HG03565 (cell line): ENCODE data around the gene GLI3.
"Not testable (repeated sequence)": the region's sequence is repeated elsewhere in the genome, so short reads cannot be mapped to it uniquely, and the experiment has no call there.

Experiments used
- ATAC-seq: cut with Tn5 transposase; IDR thresholded peaks from one replicate; pipeline ENCODE4 v1.9.1; 2021; ENCODE audit warnings: mild to moderate bottlenecking, moderate library complexity; ENCODE audit not compliant: unreplicated experiment

The GLI3 gene

DNA sequence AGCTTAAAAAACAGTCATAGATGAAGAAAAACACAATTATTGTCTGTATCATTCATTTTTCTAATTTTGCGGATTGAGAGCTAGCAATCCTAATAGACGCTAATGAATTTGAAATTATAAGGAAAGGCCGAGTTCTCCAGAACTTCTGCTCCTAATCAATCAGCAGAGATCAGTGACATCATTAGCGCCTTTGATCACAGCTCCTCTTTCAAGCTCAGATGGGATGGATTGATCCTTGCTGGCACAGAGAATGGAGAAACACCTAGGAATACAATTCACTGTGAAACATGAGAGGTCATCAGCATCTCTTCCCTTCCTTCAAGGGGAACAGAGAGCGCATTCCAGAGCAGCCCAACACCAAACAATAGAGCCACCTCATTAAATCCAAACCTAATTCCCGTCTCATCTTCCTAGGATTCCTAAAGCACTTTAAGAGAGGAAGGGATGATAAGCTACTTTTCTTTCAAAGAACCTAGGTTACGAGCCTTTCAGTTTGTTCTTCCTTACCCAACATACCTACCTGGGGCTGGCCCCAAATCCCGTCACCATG is 24.4 kb downstream of the GLI3 start:
- no peak for ATAC-seq

DNA sequence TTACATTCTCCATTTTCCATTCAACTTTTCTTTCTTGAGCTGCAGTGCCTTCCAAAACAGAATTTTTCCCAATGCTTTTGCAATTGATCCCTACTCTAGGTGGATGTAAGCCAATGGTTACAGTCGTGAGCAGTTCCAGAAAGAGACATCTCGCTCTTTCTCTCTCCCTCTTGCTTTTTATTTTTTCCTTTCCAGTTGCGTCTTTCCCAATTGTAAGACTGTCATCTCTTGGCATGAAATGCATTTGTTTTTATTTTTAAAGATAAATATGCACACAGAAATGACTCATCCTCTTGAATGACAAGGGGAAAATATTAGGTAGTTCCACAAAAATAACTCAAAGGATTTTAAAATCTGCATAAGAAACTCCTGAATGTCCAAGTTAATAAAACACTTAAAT is 25.1 kb downstream of the GLI3 start:
- ATAC-seq: no peak

GRCh38 chr7:42210779-42211178 is 26.2 kb downstream of the GLI3 start:
- ATAC-seq: no peak

DNA sequence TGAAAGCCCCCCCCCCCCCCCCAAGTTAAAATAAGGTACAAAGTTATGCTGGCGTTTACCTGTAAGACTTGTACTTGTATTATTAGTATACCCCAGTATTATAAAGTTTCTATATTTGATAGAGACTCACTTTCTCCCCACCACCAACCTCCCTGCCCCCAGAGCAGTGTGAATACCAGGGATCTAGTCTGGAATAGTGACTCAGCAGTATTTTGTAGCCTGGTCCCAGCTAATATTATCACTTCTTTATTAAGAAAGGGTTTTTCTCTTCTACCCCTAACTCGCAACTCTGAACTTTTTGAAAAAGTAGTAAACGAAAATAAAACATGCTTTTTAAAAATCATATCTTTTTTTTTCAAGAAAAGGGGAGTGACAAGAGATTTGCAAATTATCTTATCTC is 26.7 kb downstream of the GLI3 start:
- no peak for ATAC-seq

GRCh38 chr7:42209085-42209484 is 27.9 kb downstream of the GLI3 start:
- not testable (repeated sequence) for ATAC-seq

GRCh38 chr7:42208572-42208971 is 28.4 kb downstream of the GLI3 start:
- no peak for ATAC-seq

DNA sequence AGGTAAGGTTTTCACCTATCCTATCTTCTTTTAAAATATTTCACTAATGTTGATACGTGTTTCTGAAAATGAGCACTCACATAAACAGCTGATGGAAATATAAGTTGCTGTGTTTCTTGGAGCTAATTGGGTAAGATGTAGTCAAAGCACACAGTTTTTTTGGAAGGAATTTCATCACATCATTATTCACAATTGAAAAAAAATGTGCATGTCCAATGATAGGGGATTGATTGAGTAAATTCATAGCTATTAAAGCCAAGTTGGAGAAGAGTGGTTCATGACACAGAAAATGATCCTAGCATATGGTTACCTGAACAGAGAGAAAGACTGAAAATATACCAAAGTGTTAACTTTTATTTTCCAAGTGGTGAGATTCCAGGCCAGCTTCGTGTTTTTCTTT is 29.6 kb downstream of the GLI3 start:
- ATAC-seq: no peak

GRCh38 chr7:42203336-42203735 is 33.7 kb downstream of the GLI3 start:
- ATAC-seq: no peak

- ATAC-seq: no peak
These were observed 34.4 kb downstream of the GLI3 start for GRCh38 chr7:42202601-42203000.

DNA sequence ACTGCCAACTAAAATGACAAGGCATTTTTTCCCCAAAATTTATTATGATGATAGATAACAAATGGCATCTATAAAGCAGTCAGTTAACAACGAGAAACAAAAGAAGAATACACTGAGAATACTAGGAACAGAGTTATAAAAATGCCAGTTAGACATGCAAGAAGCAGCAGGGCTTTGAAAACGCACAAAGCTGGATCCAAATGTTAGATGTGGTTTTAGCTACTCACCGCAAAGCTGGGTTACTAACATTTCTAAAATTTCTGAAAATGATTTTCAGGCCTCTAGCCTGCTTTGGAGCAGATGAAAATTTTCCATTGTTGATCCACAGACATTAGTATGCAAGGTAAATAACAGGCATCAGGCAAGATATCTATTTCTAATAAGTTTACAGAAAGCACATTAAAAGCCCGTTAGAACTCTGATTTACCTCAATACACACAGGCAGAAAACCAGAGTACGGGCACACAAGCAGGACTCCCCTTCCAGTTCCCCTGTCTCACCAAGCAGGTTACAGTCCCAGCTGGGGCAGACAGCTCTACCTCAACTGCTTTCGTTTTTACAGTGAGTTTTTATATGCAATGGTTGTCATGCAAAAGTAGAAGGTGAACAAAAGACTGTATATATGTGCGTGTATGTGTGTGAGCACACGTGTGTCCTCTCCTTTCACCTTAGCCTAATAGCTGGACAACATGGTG is 37.9 kb downstream of the GLI3 start:
- ATAC-seq: no peak

DNA sequence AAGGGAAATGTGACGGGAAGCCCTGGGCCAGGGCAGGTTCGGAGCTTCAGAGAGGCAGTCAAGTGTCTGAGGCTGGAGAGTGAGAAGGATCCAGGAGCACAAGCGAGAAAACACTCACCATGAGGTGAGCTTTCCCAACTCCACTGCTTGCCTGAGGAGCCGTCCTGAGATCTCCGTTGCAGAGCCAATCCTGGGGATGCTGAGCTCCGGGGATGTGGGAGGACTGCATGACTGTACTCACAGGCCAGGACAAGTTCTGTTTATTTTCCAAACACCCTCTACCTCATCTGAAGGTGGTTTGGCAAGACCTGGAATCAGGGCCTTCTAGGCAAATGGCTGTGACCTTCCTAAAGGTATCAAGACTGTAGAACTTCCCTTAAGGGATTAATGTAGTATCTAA is 38.7 kb downstream of the GLI3 start:
- ATAC-seq: no peak

DNA sequence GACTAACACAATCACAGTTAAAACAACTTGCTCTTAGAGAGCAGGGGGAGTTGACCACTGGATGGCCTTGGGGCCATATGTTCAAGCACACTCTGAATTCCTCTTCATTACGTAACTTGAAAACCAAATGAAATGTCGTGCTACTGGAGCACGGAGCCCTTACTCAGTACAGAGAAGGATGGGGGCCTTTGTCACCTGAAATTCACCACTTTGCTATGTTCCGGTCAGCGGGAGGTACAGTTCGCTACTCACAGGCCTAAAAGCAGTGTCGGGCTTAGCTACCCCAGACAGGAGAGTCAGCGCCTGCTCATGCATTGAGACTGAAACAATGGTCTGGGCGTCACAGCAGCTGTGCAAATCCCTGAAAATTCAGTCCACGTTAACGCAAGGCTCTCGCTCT is 39.6 kb downstream of the GLI3 start:
- ATAC-seq: no peak

GRCh38 chr7:42194238-42194637 is 42.8 kb downstream of the GLI3 start:
- ATAC-seq: no peak

DNA sequence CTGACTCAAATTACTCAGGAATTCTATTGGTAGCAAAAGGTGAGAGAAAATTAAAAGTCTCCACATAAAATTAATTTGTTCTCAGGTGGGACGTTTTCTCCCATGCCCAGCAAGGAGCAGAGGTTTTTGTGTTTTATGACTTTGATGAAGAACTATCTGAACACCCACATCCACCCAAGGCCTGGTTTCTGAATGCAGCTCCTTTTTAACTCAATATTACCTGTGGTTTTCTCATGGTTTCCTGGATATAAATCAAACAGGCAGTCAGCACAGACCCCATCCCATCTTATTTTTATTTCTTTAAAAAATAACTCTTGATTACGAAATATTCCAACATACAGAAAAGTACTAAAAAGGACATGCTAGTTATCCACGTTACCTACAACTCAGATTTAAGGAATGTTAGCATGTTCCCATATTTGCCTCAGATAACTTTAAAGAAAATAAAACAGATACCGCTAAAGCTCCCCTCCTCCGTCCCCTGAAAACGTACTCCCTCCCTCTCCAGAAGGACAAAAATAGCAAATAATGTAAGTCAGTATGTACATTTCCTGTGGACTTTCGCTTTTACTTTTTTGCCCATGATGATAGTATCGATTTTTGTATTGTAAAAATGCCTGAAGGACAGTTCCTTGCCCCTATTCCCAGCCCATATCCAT is 43.4 kb downstream of the GLI3 start:
- ATAC-seq: no peak

DNA sequence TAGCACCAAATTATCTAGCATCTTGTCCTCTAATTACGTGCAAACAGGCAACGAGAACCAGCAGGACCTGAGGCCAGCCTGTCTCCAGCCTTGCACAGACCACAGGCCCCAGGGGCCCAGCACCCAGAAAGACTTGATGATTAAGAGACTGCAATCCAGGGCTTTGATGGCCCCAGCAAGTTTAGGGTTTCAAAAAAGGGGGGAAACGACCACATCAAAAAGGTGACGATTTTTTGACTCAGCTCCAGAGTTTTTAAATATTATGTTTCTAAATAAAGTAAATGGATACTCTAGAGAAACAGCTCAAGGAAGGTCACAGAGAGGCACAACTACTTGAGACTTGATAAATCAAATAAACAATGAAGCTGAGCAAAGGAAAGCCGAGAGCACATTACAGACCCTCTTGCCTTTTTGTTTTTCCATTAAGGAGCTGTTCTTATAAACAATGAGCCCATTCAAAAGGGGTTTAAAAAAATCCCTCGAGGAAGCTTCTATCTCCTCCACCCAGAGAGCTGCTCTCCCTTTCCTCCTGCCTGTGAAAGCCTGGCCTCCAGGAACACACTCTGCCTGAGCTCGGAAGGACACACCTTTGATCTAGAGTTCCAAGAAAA is 44.1 kb downstream of the GLI3 start:
- no peak for ATAC-seq

DNA sequence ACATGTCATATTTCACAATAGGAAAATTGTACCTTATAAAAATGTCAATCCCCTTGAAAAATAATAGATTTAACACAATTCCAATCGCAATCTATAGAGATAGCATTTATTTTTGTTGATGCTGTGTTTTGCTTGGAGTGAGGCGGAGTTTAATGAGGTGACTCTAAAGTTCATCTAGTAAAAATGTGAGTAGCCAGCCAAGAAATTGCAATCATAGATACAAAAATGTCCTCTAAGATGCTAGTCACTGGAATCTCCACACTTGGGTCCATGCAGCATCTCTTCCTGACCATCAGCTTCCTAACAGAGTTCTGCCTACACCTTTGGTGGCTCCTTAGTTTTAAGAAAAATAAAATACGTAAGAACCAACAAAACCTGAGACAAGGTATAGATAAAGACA is 44.9 kb downstream of the GLI3 start:
- no peak for ATAC-seq

GRCh38 chr7:42189535-42189934 is 47.5 kb downstream of the GLI3 start:
- ATAC-seq: no peak

DNA sequence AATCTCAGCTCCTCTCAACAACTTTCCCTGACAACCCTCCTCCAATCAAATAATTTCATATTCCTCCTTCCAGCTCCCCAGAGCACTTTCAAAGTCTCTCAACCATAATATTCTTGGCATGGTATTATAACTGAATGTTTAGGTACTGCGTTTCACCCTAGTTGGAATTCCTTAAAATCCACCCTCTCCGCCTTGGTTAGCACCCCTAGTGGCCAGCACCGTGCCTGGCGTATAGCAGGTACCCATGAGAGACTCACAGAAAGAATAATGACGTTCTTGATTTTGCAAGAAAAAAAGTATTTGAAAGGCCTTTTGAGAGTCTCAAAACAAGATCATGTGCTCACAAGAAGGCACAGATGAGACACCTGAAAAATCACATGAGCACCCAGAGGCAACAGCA is 50.9 kb downstream of the GLI3 start:
- ATAC-seq: no peak

DNA sequence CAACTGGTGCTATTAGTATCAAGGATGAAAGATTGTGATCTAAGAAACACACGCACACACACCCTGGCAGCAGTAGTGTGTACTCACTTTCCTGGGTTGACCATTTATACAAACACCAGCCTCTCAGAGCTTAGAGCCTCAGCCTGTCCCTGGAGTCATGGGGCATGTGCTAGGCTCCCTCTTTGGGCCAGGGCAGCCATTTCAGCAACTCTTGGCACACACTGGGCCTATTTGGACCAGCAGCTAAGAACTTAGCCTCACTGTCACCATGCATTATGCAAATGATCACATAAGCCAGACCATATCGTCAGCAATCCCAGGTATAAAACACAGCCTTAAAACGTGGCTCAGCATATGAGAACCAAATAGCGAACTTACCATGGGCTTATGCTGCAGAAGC is 51.3 kb downstream of the GLI3 start:
- no peak for ATAC-seq

DNA sequence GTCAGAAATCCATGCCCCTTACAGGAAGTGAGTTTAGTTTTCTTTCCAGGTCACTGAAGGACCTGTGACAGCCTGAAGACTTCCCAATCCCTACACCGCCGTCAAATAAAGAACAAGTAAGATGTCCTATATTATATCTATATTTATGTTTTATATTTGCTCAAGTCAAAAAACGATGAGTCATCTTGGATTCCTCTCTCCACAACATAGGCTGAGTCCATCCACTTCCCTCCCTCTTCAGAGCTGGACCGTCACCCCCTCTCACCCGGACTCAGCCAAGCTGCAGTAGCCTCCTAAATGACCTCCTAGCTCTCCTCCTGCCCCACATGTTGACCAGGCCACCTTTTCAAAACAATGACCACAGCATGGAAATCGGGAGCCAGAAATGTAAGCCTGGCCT is 53.5 kb downstream of the GLI3 start:
- ATAC-seq: no peak

DNA sequence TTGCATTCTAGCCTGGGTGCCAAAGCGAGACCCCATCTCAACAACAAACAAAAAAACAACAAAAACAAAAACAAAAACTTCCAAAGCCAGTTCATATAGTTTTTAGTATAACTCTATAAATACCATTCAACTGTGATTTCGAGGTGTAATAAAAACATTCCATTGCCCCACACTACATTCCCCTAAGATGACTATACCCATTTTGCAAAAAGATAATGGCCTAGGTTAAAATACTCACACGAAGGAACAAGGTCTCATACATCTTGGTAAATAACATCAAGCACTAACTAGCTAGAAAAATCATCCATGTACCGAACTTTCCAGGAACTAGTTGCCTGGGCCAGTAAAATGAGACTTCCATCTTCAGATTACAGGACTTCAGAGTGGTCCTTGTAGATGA is 55.4 kb downstream of the GLI3 start:
- ATAC-seq: no peak

DNA sequence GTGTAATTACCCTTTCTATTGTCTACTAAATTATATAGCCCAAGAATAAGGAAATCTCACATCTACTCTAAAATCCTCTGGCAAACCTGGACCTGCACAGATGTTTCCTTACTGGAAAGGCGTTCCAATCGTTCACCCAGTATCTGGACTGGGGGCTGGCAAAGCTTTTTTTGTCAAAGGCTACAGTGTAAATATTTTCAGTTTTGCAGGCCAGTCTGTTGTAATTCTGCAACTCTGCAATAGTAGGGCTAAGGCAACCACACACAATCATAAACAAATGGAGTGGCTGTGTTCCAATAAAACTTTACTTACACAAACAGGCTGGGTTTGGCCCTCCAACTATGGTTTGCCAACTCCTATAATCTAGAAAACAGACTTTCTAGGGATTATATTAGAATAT is 56.2 kb downstream of the GLI3 start:
- ATAC-seq: no peak
